NT2/D1 (cell line): ENCODE measurements around the gene ZNF226.

ENCODE experiments used
- YY1 ChIP-seq: IDR thresholded peaks from 2 replicates; pipeline ENCODE4 v1.6.1; 2011; ENCODE audit not compliant: insufficient read length, insufficient read depth
- ZNF274 ChIP-seq: IDR thresholded peaks from 2 replicates; pipeline ENCODE4 v1.6.1; 2011; ENCODE audit warnings: mild to moderate bottlenecking, low read depth, low read length

DNA sequence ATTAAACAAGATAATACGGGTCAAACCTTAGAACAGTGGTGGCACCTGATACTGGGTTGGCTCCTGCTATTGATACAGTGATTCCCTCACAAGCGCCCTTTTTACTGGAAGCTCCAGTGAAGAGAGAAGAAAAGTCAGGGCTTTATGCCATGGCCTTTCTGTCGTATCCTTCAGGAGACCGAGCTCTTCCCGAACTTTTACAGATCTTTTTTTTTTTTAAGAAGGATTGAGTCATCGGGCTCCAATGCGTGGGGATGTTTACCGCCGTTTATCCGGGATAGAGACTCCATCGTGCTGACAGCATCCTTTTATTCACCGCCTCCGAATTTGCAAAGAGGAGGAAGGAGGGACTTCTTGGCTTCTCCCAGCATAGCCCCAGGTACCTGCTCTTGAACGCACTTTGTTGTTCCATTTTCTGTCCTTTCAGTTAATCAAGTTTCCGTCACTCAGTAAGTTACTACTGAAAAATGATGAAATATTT lies 48.0 kb downstream of the ZNF226 start:
- TF ChIP-seq ZNF274 (no peak), YY1 (no peak)
